Measurements from ENCODE around the gene FRY.
"Not testable (repeated sequence)": the region's sequence is repeated elsewhere in the genome, so short reads cannot be mapped to it uniquely, and the experiment has no call there.

FRY gene

DNA sequence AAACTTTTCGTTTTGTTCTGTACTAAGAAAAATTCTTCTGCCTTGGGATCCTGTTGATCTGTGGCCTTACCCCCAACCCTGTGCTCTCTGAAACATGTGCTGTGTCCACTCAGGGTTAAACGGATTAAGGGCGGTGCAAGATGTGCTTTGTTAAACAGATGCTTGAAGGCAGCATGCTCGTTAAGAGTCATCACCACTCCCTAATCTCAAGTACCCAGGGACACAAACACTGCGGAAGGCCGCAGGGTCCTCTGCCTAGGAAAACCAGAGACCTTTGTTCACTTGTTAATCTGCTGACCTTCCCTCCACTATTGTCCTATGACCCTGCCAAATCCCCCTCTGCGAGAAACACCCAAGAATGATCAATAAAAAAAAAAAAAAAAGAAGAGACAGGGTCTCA lies 30.8 kb upstream of the FRY start:
- H3K9ac ChIP-seq (ENCODE audit: low read length); H3K9me3 ChIP-seq (ENCODE audit: control insufficient read depth, insufficient read depth, low read depth, low read length); H3K36me3 ChIP-seq (ENCODE audit: control insufficient read depth, insufficient read depth, low read length); H3K27ac ChIP-seq (ENCODE audit: low read depth, low read length); H3K4me1 ChIP-seq (ENCODE audit: control insufficient read depth, insufficient read depth, low read length); H3K27me3 ChIP-seq (ENCODE audit: control insufficient read depth, insufficient read depth, low read length); H3K4me3 ChIP-seq (ENCODE audit: low read depth, low read length): not testable (repeated sequence)

GRCh38 chr13:32001154-32001768 lies 30.3 kb upstream of the FRY start:
- Histone ChIP-seq H3K4me3 (ENCODE audit: low read depth, low read length) (no peak overlapping the region), H3K9ac (ENCODE audit: low read length) (no peak overlapping the region), H3K36me3 (ENCODE audit: control insufficient read depth, insufficient read depth, low read length) (no peaks in the 10 kb centered on the region), H3K4me1 (ENCODE audit: control insufficient read depth, insufficient read depth, low read length) (no peaks in the 10 kb centered on the region), H3K27ac (ENCODE audit: low read depth, low read length) (no peak overlapping the region), H3K9me3 (ENCODE audit: control insufficient read depth, insufficient read depth, low read depth, low read length) (peaks cover 9% of the 10 kb centered on the region; the same call in 1 of the 2 replicates), H3K27me3 (ENCODE audit: control insufficient read depth, insufficient read depth, low read length) (no peaks in the 10 kb centered on the region)

DNA sequence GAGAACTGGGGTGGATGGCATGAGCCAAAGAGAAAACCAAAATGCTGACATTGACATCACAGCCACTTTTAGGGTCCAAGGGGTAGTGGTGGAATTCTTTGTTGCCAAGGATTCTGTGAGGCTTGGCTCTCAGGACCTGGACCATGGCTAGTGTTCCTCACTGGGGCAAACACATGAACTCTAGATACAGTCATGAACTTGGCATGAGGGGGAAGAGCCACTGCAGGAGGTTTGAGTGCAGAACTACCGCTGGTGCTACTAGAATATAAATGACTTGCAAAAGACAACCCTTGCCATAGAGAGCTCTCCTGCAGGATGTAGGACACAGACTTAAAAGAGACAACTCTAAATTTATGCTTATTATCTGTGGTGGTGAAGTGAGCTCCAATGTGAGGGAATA lies 29.8 kb upstream of the FRY start:
- H3K4me3 ChIP-seq (ENCODE audit: low read depth, low read length) = no peak overlapping the region
- peaks cover 9% of the 10 kb centered on the region; the same call in 1 of the 2 replicates for H3K9me3 ChIP-seq (ENCODE audit: control insufficient read depth, insufficient read depth, low read depth, low read length)
- H3K9ac ChIP-seq (ENCODE audit: low read length) = no peak overlapping the region
- H3K4me1 ChIP-seq (ENCODE audit: control insufficient read depth, insufficient read depth, low read length) = no peaks in the 10 kb centered on the region
- H3K27ac ChIP-seq (ENCODE audit: low read depth, low read length) = no peak overlapping the region
- H3K36me3 ChIP-seq (ENCODE audit: control insufficient read depth, insufficient read depth, low read length) = no peaks in the 10 kb centered on the region
- no peaks in the 10 kb centered on the region for H3K27me3 ChIP-seq (ENCODE audit: control insufficient read depth, insufficient read depth, low read length)

GRCh38 chr13:32002873-32003272 lies 28.7 kb upstream of the FRY start:
- no peaks in the 10 kb centered on the region for H3K36me3 ChIP-seq (ENCODE audit: control insufficient read depth, insufficient read depth, low read length)
- no peaks in the 10 kb centered on the region for H3K4me1 ChIP-seq (ENCODE audit: control insufficient read depth, insufficient read depth, low read length)
- H3K27me3 ChIP-seq (ENCODE audit: control insufficient read depth, insufficient read depth, low read length) = no peaks in the 10 kb centered on the region
- peaks cover 9% of the 10 kb centered on the region; the same call in 1 of the 2 replicates for H3K9me3 ChIP-seq (ENCODE audit: control insufficient read depth, insufficient read depth, low read depth, low read length)
- no peak overlapping the region for H3K4me3 ChIP-seq (ENCODE audit: low read depth, low read length)
- no peak overlapping the region for H3K9ac ChIP-seq (ENCODE audit: low read length)
- no peak overlapping the region for H3K27ac ChIP-seq (ENCODE audit: low read depth, low read length)

GRCh38 chr13:32007494-32007893 lies 24.1 kb upstream of the FRY start:
- H3K36me3 ChIP-seq (ENCODE audit: control insufficient read depth, insufficient read depth, low read length) = no peaks in the 10 kb centered on the region
- H3K27ac ChIP-seq (ENCODE audit: low read depth, low read length) = no peak overlapping the region
- H3K4me1 ChIP-seq (ENCODE audit: control insufficient read depth, insufficient read depth, low read length) = peaks cover 2% of the 10 kb centered on the region; the same call in 1 of the 2 replicates
- no peaks in the 10 kb centered on the region for H3K27me3 ChIP-seq (ENCODE audit: control insufficient read depth, insufficient read depth, low read length)
- no peaks in the 10 kb centered on the region for H3K9me3 ChIP-seq (ENCODE audit: control insufficient read depth, insufficient read depth, low read depth, low read length)
- H3K9ac ChIP-seq (ENCODE audit: low read length) = no peak overlapping the region
- H3K4me3 ChIP-seq (ENCODE audit: low read depth, low read length) = no peak overlapping the region

DNA sequence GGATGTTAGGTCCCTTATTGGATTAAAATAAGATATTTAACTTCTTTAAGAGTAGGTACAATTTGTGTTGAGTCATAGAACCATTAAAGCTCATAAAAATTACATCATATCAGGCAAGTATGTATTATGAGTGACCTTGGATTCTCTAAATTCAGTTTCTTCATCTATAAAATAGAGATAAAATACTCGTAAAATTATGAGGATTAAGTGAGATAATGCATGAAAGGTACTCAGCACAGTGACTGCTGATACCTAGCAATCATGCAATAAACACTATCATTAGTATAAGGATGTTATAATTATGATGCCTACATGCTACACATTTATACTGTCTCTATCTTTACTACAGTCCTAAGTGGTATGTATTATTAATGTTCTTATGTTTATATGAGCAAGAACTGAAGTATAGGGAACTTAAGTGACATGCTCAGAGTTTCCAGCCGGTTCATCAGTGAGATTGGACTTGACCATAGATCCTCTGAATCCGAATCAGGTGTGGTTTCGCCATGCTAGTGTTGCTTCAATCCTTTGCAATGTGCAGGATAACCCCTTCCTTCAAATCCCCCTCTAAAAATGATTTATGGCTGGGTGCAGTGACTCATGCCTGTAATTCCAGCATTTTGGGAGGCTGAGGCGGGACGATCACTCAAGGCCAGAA lies 22.9 kb upstream of the FRY start:
- no peak overlapping the region for H3K4me3 ChIP-seq (ENCODE audit: low read depth, low read length)
- no peak overlapping the region for H3K27ac ChIP-seq (ENCODE audit: low read depth, low read length)
- H3K9me3 ChIP-seq (ENCODE audit: control insufficient read depth, insufficient read depth, low read depth, low read length) = no peaks in the 10 kb centered on the region
- peaks cover 2% of the 10 kb centered on the region; the same call in 1 of the 2 replicates for H3K4me1 ChIP-seq (ENCODE audit: control insufficient read depth, insufficient read depth, low read length)
- no peaks in the 10 kb centered on the region for H3K36me3 ChIP-seq (ENCODE audit: control insufficient read depth, insufficient read depth, low read length)
- no peaks in the 10 kb centered on the region for H3K27me3 ChIP-seq (ENCODE audit: control insufficient read depth, insufficient read depth, low read length)
- no peak overlapping the region for H3K9ac ChIP-seq (ENCODE audit: low read length)

DNA sequence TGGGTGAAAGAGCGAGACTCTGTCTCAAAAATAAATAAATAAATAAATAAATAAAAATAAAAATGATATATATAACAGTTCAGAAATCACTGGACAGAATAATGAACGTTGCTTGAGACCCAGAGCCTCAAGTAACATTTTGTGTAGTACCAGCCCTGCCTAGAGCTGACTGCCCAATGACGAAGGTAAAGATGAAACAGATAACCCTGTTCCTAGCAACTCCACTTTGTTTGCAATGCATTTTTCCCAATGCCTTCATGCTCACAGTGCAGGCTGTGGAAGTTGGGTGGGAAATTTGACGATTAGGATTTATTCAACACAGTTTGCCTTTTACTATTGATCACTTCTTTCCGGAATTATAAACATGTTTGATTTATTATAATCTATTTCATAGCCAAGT lies 22.2 kb upstream of the FRY start:
- Histone ChIP-seq H3K9ac (ENCODE audit: low read length) (no peak overlapping the region), H3K36me3 (ENCODE audit: control insufficient read depth, insufficient read depth, low read length) (no peaks in the 10 kb centered on the region), H3K4me1 (ENCODE audit: control insufficient read depth, insufficient read depth, low read length) (peaks cover 2% of the 10 kb centered on the region; the same call in 1 of the 2 replicates), H3K27ac (ENCODE audit: low read depth, low read length) (no peak overlapping the region), H3K27me3 (ENCODE audit: control insufficient read depth, insufficient read depth, low read length) (no peaks in the 10 kb centered on the region), H3K9me3 (ENCODE audit: control insufficient read depth, insufficient read depth, low read depth, low read length) (no peaks in the 10 kb centered on the region), H3K4me3 (ENCODE audit: low read depth, low read length) (no peak overlapping the region)

DNA sequence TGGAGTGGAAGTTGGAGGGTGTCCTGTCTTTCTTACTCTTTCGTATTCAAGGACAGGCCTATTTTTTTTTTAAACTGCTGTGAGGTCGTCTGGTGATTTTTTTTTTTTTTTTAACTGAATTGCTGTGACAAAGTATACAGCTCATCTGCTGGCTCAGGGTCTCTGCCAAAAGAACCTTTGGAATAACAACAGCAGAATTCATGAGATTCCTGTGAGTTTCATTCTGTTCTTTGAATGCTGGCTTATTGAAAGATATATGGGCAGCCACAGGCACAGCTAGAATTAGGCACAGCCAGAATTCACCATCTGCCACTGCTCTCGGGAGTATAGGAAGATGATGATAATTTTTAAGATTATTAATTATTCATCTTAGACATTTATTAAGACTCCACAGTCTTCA lies 21.4 kb upstream of the FRY start:
- no peaks in the 10 kb centered on the region for H3K36me3 ChIP-seq (ENCODE audit: control insufficient read depth, insufficient read depth, low read length)
- no peaks in the 10 kb centered on the region for H3K27me3 ChIP-seq (ENCODE audit: control insufficient read depth, insufficient read depth, low read length)
- no peak overlapping the region for H3K9ac ChIP-seq (ENCODE audit: low read length)
- no peak overlapping the region for H3K4me3 ChIP-seq (ENCODE audit: low read depth, low read length)
- H3K27ac ChIP-seq (ENCODE audit: low read depth, low read length) = no peak overlapping the region
- peaks cover 2% of the 10 kb centered on the region; the same call in 1 of the 2 replicates for H3K4me1 ChIP-seq (ENCODE audit: control insufficient read depth, insufficient read depth, low read length)
- H3K9me3 ChIP-seq (ENCODE audit: control insufficient read depth, insufficient read depth, low read depth, low read length) = no peaks in the 10 kb centered on the region

DNA sequence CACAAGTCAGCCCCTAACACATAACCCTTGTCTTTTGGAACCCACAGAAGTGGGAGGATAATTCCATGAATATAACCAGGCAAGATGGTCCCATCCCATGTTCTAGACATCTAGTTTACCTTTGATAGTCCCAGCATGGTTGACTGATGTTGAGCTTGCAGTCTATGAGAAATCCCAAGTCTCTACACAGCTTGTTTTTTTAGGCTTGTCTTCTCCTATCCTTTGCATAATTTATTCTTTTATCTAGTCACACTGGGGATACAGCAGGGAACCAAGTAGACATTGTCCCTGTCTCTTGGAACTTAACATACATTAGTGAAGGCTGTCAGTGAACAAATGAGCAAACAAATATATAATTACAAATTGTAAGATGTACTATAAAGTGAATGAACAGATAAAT lies 19.6 kb upstream of the FRY start:
- Histone ChIP-seq H3K36me3 (ENCODE audit: control insufficient read depth, insufficient read depth, low read length) (no peaks in the 10 kb centered on the region), H3K4me1 (ENCODE audit: control insufficient read depth, insufficient read depth, low read length) (peaks cover 2% of the 10 kb centered on the region; the same call in 1 of the 2 replicates), H3K27ac (ENCODE audit: low read depth, low read length) (no peak overlapping the region), H3K9me3 (ENCODE audit: control insufficient read depth, insufficient read depth, low read depth, low read length) (no peaks in the 10 kb centered on the region), H3K27me3 (ENCODE audit: control insufficient read depth, insufficient read depth, low read length) (no peaks in the 10 kb centered on the region), H3K4me3 (ENCODE audit: low read depth, low read length) (no peak overlapping the region), H3K9ac (ENCODE audit: low read length) (no peak overlapping the region)

DNA sequence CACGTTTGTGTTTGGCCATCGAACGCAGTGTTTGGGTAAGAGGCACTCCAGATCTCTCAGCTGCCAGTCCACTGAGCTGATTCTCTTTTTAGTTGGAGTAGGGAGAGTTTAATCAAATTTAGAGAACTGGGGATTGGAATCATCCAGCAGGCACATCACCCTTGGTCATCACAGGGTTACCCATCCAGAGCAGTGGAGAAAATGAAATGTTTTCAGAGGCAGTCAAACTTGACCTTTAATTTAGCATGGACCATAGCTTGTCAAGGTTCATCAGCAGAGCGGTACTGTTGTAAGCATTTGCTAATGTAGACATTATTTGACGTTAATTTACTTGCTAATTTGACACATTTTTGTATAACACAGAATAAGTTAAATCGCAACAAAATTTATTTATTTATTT lies 18.4 kb upstream of the FRY start:
- Histone ChIP-seq H3K4me1 (ENCODE audit: control insufficient read depth, insufficient read depth, low read length) (peaks cover 2% of the 10 kb centered on the region; the same call in 1 of the 2 replicates), H3K9ac (ENCODE audit: low read length) (no peak overlapping the region), H3K9me3 (ENCODE audit: control insufficient read depth, insufficient read depth, low read depth, low read length) (no peaks in the 10 kb centered on the region), H3K4me3 (ENCODE audit: low read depth, low read length) (no peak overlapping the region), H3K27me3 (ENCODE audit: control insufficient read depth, insufficient read depth, low read length) (no peaks in the 10 kb centered on the region), H3K36me3 (ENCODE audit: control insufficient read depth, insufficient read depth, low read length) (no peaks in the 10 kb centered on the region), H3K27ac (ENCODE audit: low read depth, low read length) (no peak overlapping the region)

DNA sequence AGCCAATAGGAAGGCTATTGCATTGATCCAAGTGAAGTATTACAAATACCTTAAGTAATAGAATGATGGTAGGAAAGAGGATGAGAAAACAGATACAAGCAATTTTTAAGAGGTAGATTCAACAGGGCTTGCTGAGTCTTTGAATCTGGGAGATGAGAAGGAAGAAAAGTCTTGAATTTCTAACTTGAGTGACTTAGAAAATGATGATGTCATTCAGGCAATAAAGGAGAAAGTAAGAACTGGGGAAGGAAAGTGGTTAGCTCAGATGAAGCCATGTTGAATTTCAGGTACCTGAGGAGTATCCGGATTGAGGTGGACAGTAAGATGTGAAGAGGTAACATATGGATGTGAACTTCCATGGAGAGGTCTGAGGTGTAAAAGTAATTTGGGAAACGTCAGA lies 15.5 kb upstream of the FRY start:
- H3K27me3 ChIP-seq (ENCODE audit: control insufficient read depth, insufficient read depth, low read length) = no peaks in the 10 kb centered on the region

More for the DNA sequence above, 15.5 kb upstream of the FRY start:
- Histone ChIP-seq H3K9me3 (ENCODE audit: control insufficient read depth, insufficient read depth, low read depth, low read length) (no peaks in the 10 kb centered on the region), H3K4me1 (ENCODE audit: control insufficient read depth, insufficient read depth, low read length) (peaks cover 2% of the 10 kb centered on the region; the same call in 1 of the 2 replicates), H3K36me3 (ENCODE audit: control insufficient read depth, insufficient read depth, low read length) (no peaks in the 10 kb centered on the region), H3K27ac (ENCODE audit: low read depth, low read length) (no peak overlapping the region), H3K9ac (ENCODE audit: low read length) (no peak overlapping the region), H3K4me3 (ENCODE audit: low read depth, low read length) (no peak overlapping the region)
